Neural cell (in vitro differentiated cells): Measurements from ENCODE around the gene ACSL6.

Source experiments
- EP300 ChIP-seq: fragments of 450-650 bp; conservative IDR thresholded peaks from 2 replicates; pipeline ENCODE4 v1.6.1; 2014; ENCODE audit warnings: antibody characterized with exemption, mild to moderate bottlenecking, moderate library complexity; ENCODE audit not compliant: poor library complexity, severe bottlenecking
- SMC3 ChIP-seq: fragments of 450-650 bp; conservative IDR thresholded peaks from 2 replicates; pipeline ENCODE4 v1.6.1; 2014; ENCODE audit warnings: antibody characterized with exemption, mild to moderate bottlenecking, moderate library complexity; ENCODE audit not compliant: poor library complexity
- TF ChIP-seq, protein P1 (sequence below): fragments of 450-650 bp; IDR thresholded peaks from 2 replicates; pipeline ENCODE4 v1.5.1; 2014; ENCODE audit warnings: antibody characterized with exemption, mild to moderate bottlenecking, moderate library complexity; ENCODE audit not compliant: poor library complexity, severe bottlenecking

DNA sequence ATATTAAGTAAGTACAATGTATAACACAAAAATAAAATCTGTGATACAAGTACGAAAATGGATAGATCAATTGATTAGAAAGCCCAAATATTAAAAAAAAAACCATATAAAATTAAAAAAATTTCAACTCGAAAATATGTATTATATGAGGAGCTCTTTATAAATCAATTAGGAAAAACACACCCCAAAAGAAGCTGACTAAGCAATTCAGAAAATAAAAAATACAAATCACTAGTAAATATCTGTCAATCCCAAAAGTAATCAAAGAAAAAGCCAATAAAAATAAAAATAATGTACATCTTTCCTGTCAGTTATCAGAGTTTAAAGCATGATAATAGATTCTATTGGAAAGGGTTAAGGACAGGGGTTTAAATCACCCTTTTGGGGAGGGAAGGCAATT, 10.2 kb upstream of the ACSL6 start:
- TF ChIP-seq SMC3 (no peak), EP300 (no peak)
- TF ChIP-seq, protein P1, sequence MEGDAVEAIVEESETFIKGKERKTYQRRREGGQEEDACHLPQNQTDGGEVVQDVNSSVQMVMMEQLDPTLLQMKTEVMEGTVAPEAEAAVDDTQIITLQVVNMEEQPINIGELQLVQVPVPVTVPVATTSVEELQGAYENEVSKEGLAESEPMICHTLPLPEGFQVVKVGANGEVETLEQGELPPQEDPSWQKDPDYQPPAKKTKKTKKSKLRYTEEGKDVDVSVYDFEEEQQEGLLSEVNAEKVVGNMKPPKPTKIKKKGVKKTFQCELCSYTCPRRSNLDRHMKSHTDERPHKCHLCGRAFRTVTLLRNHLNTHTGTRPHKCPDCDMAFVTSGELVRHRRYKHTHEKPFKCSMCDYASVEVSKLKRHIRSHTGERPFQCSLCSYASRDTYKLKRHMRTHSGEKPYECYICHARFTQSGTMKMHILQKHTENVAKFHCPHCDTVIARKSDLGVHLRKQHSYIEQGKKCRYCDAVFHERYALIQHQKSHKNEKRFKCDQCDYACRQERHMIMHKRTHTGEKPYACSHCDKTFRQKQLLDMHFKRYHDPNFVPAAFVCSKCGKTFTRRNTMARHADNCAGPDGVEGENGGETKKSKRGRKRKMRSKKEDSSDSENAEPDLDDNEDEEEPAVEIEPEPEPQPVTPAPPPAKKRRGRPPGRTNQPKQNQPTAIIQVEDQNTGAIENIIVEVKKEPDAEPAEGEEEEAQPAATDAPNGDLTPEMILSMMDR: no peak
